MM.1S (cell line): ENCODE results near the gene VSIG4.

Experiments used
- DNase-seq: peaks from one replicate; pipeline ENCODE4 v3.0.0-alpha.2; 2015
- H2AFZ ChIP-seq: fragments of 300-600 bp; sonication (generic); 2 replicates; pipeline ENCODE4 v1.6.0; 2016; ENCODE audit warnings: antibody characterized with exemption, low read length
- H3F3A ChIP-seq: fragments of 300-600 bp; sonication (generic); 2 replicates; pipeline ENCODE4 v1.6.1; 2016; ENCODE audit warnings: mild to moderate bottlenecking, antibody characterized with exemption, low read length, moderate library complexity, mixed read lengths; ENCODE audit not compliant: insufficient read depth
- H3K27ac ChIP-seq: fragments of 300-600 bp; sonication (generic); 2 replicates; pipeline ENCODE4 v1.5.1; 2016; ENCODE audit warnings: mild to moderate bottlenecking, low read length
- H3K27me3 ChIP-seq: fragments of 300-600 bp; sonication (generic); replicated peaks from 2 replicates; pipeline ENCODE4 v1.6.0; 2016; ENCODE audit warnings: low read length; ENCODE audit not compliant: insufficient read depth
- H3K36me3 ChIP-seq: fragments of 300-600 bp; sonication (generic); replicated peaks from 2 replicates; pipeline ENCODE4 v1.6.1; 2016; ENCODE audit warnings: mild to moderate bottlenecking, low read length, mixed read lengths; ENCODE audit not compliant: insufficient read depth
- H3K4me1 ChIP-seq: fragments of 300-600 bp; sonication (generic); 2 replicates; pipeline ENCODE4 v1.6.1; 2016; ENCODE audit warnings: low read length, mixed read lengths
- H3K4me2 ChIP-seq: fragments of 300-600 bp; sonication (generic); 2 replicates; pipeline ENCODE4 v1.6.0; 2016; ENCODE audit warnings: low read depth, low read length
- H3K4me3 ChIP-seq: fragments of 300-600 bp; sonication (generic); 2 replicates; pipeline ENCODE4 v1.5.1; 2016; ENCODE audit warnings: low read length, mixed read lengths
- H3K79me2 ChIP-seq: fragments of 300-600 bp; sonication (generic); 2 replicates; pipeline ENCODE4 v1.6.1; 2016; ENCODE audit warnings: mixed run types, low read length, mixed read lengths
- H3K9ac ChIP-seq: fragments of 300-600 bp; sonication (generic); 2 replicates; pipeline ENCODE4 v1.6.1; 2016; ENCODE audit warnings: low read length, mixed read lengths
- H3K9me2 ChIP-seq: fragments of 300-600 bp; sonication (generic); replicated peaks from 2 replicates; pipeline ENCODE4 v1.6.1; 2016; ENCODE audit warnings: mild to moderate bottlenecking, low read length, mixed read lengths; ENCODE audit not compliant: insufficient read depth
- H3K9me3 ChIP-seq: fragments of 300-600 bp; sonication (generic); replicated peaks from 2 replicates; pipeline ENCODE4 v1.6.1; 2016; ENCODE audit warnings: mild to moderate bottlenecking, low read length, mixed read lengths; ENCODE audit not compliant: insufficient read depth
- H4K20me1 ChIP-seq: fragments of 300-600 bp; sonication (generic); 2 replicates; pipeline ENCODE4 v1.6.1; 2016; ENCODE audit warnings: mild to moderate bottlenecking, low read length, moderate library complexity, mixed read lengths; ENCODE audit not compliant: insufficient read depth
- CTCF ChIP-seq: fragments of 300-600 bp; sonication (generic); IDR thresholded peaks from 2 replicates; pipeline ENCODE4 v1.5.1; 2016; ENCODE audit warnings: antibody characterized with exemption, low read length, mixed read lengths
- EZH2 ChIP-seq: fragments of 300-600 bp; sonication (generic); optimal IDR thresholded peaks from 2 replicates; pipeline ENCODE3; 2017; ENCODE audit warnings: low read depth, mild to moderate bottlenecking, antibody characterized with exemption, low read length, mixed read lengths
- EZH2phosphoT487 ChIP-seq: fragments of 300-600 bp; sonication (generic); IDR thresholded peaks from 2 replicates; pipeline ENCODE4 v1.6.1; 2018; ENCODE audit warnings: antibody characterized with exemption, low read length

Gene VSIG4

GRCh38 chrX:65993915-65994460 lies 45.9 kb downstream of the VSIG4 start:
- H3K4me1 ChIP-seq = peaks cover 23% of the 10 kb centered on the region
- no peak for DNase-seq
- no peak overlapping the region for H3K4me3 ChIP-seq
- H3K9ac ChIP-seq = no peak overlapping the region
- no peak overlapping the region for H3K27ac ChIP-seq
- TF ChIP-seq EZH2phosphoT487 = no peak
- no peaks in the 10 kb centered on the region for H3K27me3 ChIP-seq
- no peaks in the 10 kb centered on the region for H4K20me1 ChIP-seq
- H3K9me3 ChIP-seq = 0 out of 2 replicates have a peak, but pooled peaks cover 3% of the 10 kb centered on the region
- no peaks in the 10 kb centered on the region for H3F3A ChIP-seq
- H2AFZ ChIP-seq = no peak overlapping the region
- no peaks in the 10 kb centered on the region for H3K36me3 ChIP-seq
- H3K4me2 ChIP-seq = no peak overlapping the region
- no peaks in the 10 kb centered on the region for H3K9me2 ChIP-seq
- no peaks in the 10 kb centered on the region for H3K79me2 ChIP-seq

GRCh38 chrX:65993332-65993731 lies 46.5 kb downstream of the VSIG4 start:
- TF ChIP-seq CTCF = no peak
- TF ChIP-seq EZH2phosphoT487 = no peak
- no peak for TF ChIP-seq EZH2
- peak overlapping the region; percentile 42; the same call in 1 of the 2 replicates for H3K4me2 ChIP-seq
- H3K4me3 ChIP-seq = no peak overlapping the region
- H2AFZ ChIP-seq = peak overlapping the region; percentile 42
- H3K9me3 ChIP-seq = 0 out of 2 replicates have a peak, but pooled peaks cover 3% of the 10 kb centered on the region
- H3K27me3 ChIP-seq = no peaks in the 10 kb centered on the region
- H3K9ac ChIP-seq = no peak overlapping the region
- peaks cover 23% of the 10 kb centered on the region for H3K4me1 ChIP-seq
- no peaks in the 10 kb centered on the region for H3F3A ChIP-seq
- no peaks in the 10 kb centered on the region for H4K20me1 ChIP-seq
- peak overlapping the region; percentile 25; the same call in 1 of the 2 replicates for H3K27ac ChIP-seq
- no peaks in the 10 kb centered on the region for H3K9me2 ChIP-seq
- H3K79me2 ChIP-seq = no peaks in the 10 kb centered on the region
- no peaks in the 10 kb centered on the region for H3K36me3 ChIP-seq
- DNase-seq = peak; percentile 41

- H3K79me2 ChIP-seq = no peaks in the 10 kb centered on the region
- H3K9me3 ChIP-seq = 0 out of 2 replicates have a peak, but pooled peaks cover 3% of the 10 kb centered on the region
- H3F3A ChIP-seq = no peaks in the 10 kb centered on the region
- no peak overlapping the region for H3K9ac ChIP-seq
- no peak for DNase-seq
- peaks cover 24% of the 10 kb centered on the region for H3K4me1 ChIP-seq
- no peaks in the 10 kb centered on the region for H3K36me3 ChIP-seq
- no peaks in the 10 kb centered on the region for H3K27me3 ChIP-seq
- no peak for TF ChIP-seq EZH2phosphoT487
- TF ChIP-seq CTCF = no peak
- TF ChIP-seq EZH2 = no peak
- H3K9me2 ChIP-seq = no peaks in the 10 kb centered on the region
- H2AFZ ChIP-seq = no peak overlapping the region
- no peak overlapping the region for H3K27ac ChIP-seq
- no peak overlapping the region for H3K4me3 ChIP-seq
- no peaks in the 10 kb centered on the region for H4K20me1 ChIP-seq
- H3K4me2 ChIP-seq = no peak overlapping the region
Observed at GRCh38 chrX:65990702-65991101, 49.2 kb downstream of the VSIG4 start.

GRCh38 chrX:65987811-65988210 lies 52.1 kb downstream of the VSIG4 start:
- Histone ChIP-seq H3K9me3 (0 out of 2 replicates have a peak, but pooled peaks cover 3% of the 10 kb centered on the region), H3K27ac (no peak overlapping the region), H3K9me2 (no peaks in the 10 kb centered on the region), H3K27me3 (no peaks in the 10 kb centered on the region), H3K9ac (no peak overlapping the region), H3K79me2 (no peaks in the 10 kb centered on the region), H2AFZ (no peak overlapping the region), H4K20me1 (no peaks in the 10 kb centered on the region), H3K36me3 (no peaks in the 10 kb centered on the region), H3K4me1 (peaks cover 10% of the 10 kb centered on the region), H3K4me2 (no peak overlapping the region), H3F3A (no peaks in the 10 kb centered on the region), H3K4me3 (no peak overlapping the region)
- TF ChIP-seq EZH2 = no peak
- no peak for TF ChIP-seq CTCF
- TF ChIP-seq EZH2phosphoT487 = no peak
- peak; percentile 20 for DNase-seq
